GM23338 (cell line): Measurements from ENCODE around the gene AGBL4. TPM values are rescaled to one million over a fixed set of nuclear protein-coding genes. Genes with fewer than 3 reads are reported as not detected.

Experiments used
- ATAC-seq: fragments of 200-7000 bp; cut with Tn5 transposase; 3 replicates; pipeline ENCODE4 v1.9.1; 2020
- DNase-seq: peaks from one replicate; pipeline ENCODE4 v3.0.0-alpha.2; 2015; ENCODE audit warnings: low spot score
- H2AFZ ChIP-seq: fragments of 200-600 bp; sonication (generic); 2 replicates; pipeline ENCODE4 v1.8.0; 2016; ENCODE audit warnings: antibody characterized with exemption, mild to moderate bottlenecking, moderate library complexity
- H3F3A ChIP-seq: fragments of 200-600 bp; sonication (generic); replicated peaks from 2 replicates; pipeline ENCODE4 v1.8.0; 2017; ENCODE audit warnings: antibody characterized with exemption, mixed run types, low read depth
- H3K27ac ChIP-seq: fragments of 200-600 bp; sonication (generic); 2 replicates; pipeline ENCODE4 v1.6.1; 2016; ENCODE audit warnings: low read depth
- H3K27me3 ChIP-seq: fragments of 200-600 bp; sonication (generic); 2 replicates; pipeline ENCODE4 v1.8.0; 2016; ENCODE audit warnings: mild to moderate bottlenecking, mixed run types, moderate library complexity; ENCODE audit not compliant: insufficient read depth
- H3K36me3 ChIP-seq: fragments of 200-600 bp; sonication (generic); 2 replicates; pipeline ENCODE4 v1.8.0; 2016; ENCODE audit warnings: mild to moderate bottlenecking; ENCODE audit not compliant: insufficient read depth
- H3K4me1 ChIP-seq: fragments of 200-600 bp; sonication (generic); 2 replicates; pipeline ENCODE4 v1.8.0; 2016; ENCODE audit warnings: mild to moderate bottlenecking, moderate library complexity; ENCODE audit not compliant: insufficient read depth
- H3K4me2 ChIP-seq: fragments of 200-600 bp; sonication (generic); 2 replicates; pipeline ENCODE4 v1.7.1; 2017; ENCODE audit warnings: mixed run types
- H3K4me3 ChIP-seq: fragments of 200-600 bp; sonication (generic); 2 replicates; pipeline ENCODE4 v1.6.1; 2016; ENCODE audit warnings: mixed run types
- H3K79me2 ChIP-seq: fragments of 200-600 bp; sonication (generic); replicated peaks from 2 replicates; pipeline ENCODE4 v1.8.0; 2017; ENCODE audit warnings: mild to moderate bottlenecking; ENCODE audit not compliant: insufficient read depth
- H3K9me2 ChIP-seq: fragments of 200-600 bp; sonication (generic); 2 replicates; pipeline ENCODE4 v1.8.0; 2017; ENCODE audit not compliant: insufficient read depth
- H4K20me1 ChIP-seq: fragments of 200-600 bp; sonication (generic); replicated peaks from 2 replicates; pipeline ENCODE4 v1.8.0; 2017; ENCODE audit warnings: mild to moderate bottlenecking; ENCODE audit not compliant: insufficient read depth
- H3K27ac Mint-ChIP-seq: 2 replicates; pipeline ENCODE4 v1.8.0; 2020; ENCODE audit warnings: inconsistent platforms, mild to moderate bottlenecking, moderate library complexity, mixed read lengths
- H3K27me3 Mint-ChIP-seq: 3 replicates; pipeline ENCODE4 v1.8.0; 2022; ENCODE audit warnings: low read depth, mild to moderate bottlenecking, moderate library complexity, mixed read lengths, inconsistent platforms; ENCODE audit not compliant: insufficient read depth, poor library complexity
- H3K36me3 Mint-ChIP-seq: 3 replicates; pipeline ENCODE4 v1.8.0; 2021; ENCODE audit warnings: low read depth, mild to moderate bottlenecking, inconsistent platforms, moderate library complexity, mixed read lengths
- H3K4me1 Mint-ChIP-seq: 3 replicates; pipeline ENCODE4 v1.8.0; 2020; ENCODE audit warnings: mild to moderate bottlenecking, inconsistent platforms, mixed read lengths
- H3K4me3 Mint-ChIP-seq: 3 replicates; pipeline ENCODE4 v1.8.0; 2021; ENCODE audit warnings: moderate library complexity, mild to moderate bottlenecking, inconsistent platforms, mixed read lengths
- H3K9me3 Mint-ChIP-seq: 3 replicates; pipeline ENCODE4 v1.8.0; 2020; ENCODE audit warnings: moderate library complexity, mild to moderate bottlenecking, inconsistent platforms, mixed read lengths
- CTCF ChIP-seq, 2 experiments: fragments of 200-600 bp in 1 of 2; sonication (generic) in 1 of 2; conservative IDR thresholded peaks; 2 replicates each; pipeline versions ENCODE4 v1.5.1 to v1.6.1; 2016 to 2017; ENCODE audit warnings: antibody characterized with exemption in 2 of 2, low read depth in 2 of 2, mild to moderate bottlenecking in 2 of 2, moderate library complexity in 1 of 2
- NANOG ChIP-seq: IDR thresholded peaks from 2 replicates; pipeline ENCODE4 v1.6.1; 2016; ENCODE audit warnings: antibody characterized with exemption, borderline replicate concordance
- POLR2AphosphoS5 ChIP-seq: IDR thresholded peaks from 2 replicates; pipeline ENCODE4 v1.6.1; 2016; ENCODE audit warnings: antibody characterized with exemption, low read depth
- STAT1 ChIP-seq: IDR thresholded peaks from one replicate; pipeline ENCODE4 v1.6.1; 2016; ENCODE audit warnings: antibody characterized with exemption; ENCODE audit not compliant: unreplicated experiment
- ZNF114 ChIP-seq: fragments of 250-450 bp; sonication (Bioruptor Pico); IDR thresholded peaks from 2 replicates; pipeline ENCODE4 v1.5.0; 2020; ENCODE audit warnings: mild to moderate bottlenecking, moderate library complexity
- ZNF331 ChIP-seq: fragments of 250-450 bp; sonication (Bioruptor Pico); IDR thresholded peaks from 2 replicates; pipeline ENCODE4 v1.5.0; 2020; ENCODE audit warnings: low read depth, mild to moderate bottlenecking, moderate library complexity
- polyA plus RNA-seq: library from polyadenylated mRNA; unstranded; fragments of >200 nt; fragmentation: Nextera tagmentation; extraction: Ambion mirVana; gene quantifications from 2 replicates; pipeline ENCODE4 v1.2.1, GENCODE V29; 2016
- total RNA-seq: library from RNA; depleted of rRNA; stranded (reverse); fragments of >200 nt; shearing (Covaris generic); gene quantifications from 2 replicates; pipeline ENCODE4 v1.2.3, GENCODE V29; 2014
- TF ChIP-seq, protein P1 (sequence below): fragments of 250-450 bp; sonication (Bioruptor Pico); IDR thresholded peaks from 2 replicates; pipeline ENCODE4 v1.5.0; 2020; ENCODE audit warnings: mild to moderate bottlenecking, moderate library complexity

The AGBL4 gene
- total and polyA plus RNA-seq, 2 experiments from 2014 or later, result 0.91 to 1.5 TPM

DNA sequence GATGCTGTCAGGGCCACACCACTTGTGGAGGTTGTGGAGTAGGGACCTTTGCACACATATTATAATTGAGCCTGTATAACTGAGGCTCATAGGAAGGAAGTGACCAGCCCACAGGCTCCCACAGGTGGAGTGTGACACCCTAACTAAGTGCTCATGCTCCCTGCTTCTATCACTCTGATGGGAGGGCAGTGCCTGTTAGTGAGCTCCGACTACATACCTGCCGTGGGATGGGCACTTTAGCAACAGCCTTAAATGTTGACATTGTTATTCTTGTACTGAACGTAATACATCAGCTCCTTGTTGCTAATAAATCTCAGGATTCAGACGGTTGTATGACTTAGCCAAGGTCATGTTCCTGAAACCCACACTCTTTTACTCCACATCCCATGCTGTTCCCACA, 1305.0 kb downstream of the AGBL4 start (continued):
- TF ChIP-seq, protein P1, sequence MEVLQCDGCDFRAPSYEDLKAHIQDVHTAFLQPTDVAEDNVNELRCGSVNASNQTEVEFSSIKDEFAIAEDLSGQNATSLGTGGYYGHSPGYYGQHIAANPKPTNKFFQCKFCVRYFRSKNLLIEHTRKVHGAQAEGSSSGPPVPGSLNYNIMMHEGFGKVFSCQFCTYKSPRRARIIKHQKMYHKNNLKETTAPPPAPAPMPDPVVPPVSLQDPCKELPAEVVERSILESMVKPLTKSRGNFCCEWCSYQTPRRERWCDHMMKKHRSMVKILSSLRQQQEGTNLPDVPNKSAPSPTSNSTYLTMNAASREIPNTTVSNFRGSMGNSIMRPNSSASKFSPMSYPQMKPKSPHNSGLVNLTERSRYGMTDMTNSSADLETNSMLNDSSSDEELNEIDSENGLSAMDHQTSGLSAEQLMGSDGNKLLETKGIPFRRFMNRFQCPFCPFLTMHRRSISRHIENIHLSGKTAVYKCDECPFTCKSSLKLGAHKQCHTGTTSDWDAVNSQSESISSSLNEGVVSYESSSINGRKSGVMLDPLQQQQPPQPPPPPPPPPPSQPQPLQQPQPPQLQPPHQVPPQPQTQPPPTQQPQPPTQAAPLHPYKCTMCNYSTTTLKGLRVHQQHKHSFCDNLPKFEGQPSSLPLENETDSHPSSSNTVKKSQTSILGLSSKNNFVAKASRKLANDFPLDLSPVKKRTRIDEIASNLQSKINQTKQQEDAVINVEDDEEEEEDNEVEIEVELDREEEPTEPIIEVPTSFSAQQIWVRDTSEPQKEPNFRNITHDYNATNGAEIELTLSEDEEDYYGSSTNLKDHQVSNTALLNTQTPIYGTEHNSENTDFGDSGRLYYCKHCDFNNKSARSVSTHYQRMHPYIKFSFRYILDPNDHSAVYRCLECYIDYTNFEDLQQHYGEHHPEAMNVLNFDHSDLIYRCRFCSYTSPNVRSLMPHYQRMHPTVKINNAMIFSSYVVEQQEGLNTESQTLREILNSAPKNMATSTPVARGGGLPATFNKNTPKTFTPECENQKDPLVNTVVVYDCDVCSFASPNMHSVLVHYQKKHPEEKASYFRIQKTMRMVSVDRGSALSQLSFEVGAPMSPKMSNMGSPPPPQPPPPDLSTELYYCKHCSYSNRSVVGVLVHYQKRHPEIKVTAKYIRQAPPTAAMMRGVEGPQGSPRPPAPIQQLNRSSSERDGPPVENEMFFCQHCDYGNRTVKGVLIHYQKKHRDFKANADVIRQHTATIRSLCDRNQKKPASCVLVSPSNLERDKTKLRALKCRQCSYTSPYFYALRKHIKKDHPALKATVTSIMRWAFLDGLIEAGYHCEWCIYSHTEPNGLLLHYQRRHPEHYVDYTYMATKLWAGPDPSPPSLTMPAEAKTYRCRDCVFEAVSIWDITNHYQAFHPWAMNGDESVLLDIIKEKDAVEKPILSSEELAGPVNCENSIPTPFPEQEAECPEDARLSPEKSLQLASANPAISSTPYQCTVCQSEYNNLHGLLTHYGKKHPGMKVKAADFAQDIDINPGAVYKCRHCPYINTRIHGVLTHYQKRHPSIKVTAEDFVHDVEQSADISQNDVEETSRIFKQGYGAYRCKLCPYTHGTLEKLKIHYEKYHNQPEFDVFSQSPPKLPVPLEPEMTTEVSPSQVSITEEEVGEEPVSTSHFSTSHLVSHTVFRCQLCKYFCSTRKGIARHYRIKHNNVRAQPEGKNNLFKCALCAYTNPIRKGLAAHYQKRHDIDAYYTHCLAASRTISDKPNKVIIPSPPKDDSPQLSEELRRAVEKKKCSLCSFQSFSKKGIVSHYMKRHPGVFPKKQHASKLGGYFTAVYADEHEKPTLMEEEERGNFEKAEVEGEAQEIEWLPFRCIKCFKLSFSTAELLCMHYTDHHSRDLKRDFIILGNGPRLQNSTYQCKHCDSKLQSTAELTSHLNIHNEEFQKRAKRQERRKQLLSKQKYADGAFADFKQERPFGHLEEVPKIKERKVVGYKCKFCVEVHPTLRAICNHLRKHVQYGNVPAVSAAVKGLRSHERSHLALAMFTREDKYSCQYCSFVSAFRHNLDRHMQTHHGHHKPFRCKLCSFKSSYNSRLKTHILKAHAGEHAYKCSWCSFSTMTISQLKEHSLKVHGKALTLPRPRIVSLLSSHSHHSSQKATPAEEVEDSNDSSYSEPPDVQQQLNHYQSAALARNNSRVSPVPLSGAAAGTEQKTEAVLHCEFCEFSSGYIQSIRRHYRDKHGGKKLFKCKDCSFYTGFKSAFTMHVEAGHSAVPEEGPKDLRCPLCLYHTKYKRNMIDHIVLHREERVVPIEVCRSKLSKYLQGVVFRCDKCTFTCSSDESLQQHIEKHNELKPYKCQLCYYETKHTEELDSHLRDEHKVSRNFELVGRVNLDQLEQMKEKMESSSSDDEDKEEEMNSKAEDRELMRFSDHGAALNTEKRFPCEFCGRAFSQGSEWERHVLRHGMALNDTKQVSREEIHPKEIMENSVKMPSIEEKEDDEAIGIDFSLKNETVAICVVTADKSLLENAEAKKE, result no peak
- TF ChIP-seq ZNF114 (CRISPR knock-in tag) (no peak), STAT1 (no peak), POLR2AphosphoS5 (no peak), ZNF331 (no peak)

- no peaks in the 10 kb centered on the region for H4K20me1 ChIP-seq
- no peaks in the 10 kb centered on the region for H3K4me1 ChIP-seq
- H3K4me3 ChIP-seq, result no peak overlapping the region
- Mint-ChIP-seq H3K4me3 (no peak overlapping the region), H3K9me3 (no peaks in the 10 kb centered on the region), H3K27ac (no peak overlapping the region), H3K36me3 (no peaks in the 10 kb centered on the region), H3K27me3 (peaks cover 6% of the 10 kb centered on the region), H3K4me1 (no peaks in the 10 kb centered on the region; the same call in 2 of the 3 replicates)
- TF ChIP-seq CTCF (conservative IDR thresholded peaks at IDR 0.05; ENCODE audit: low read depth in 2 of 2) (peak in 1 of 2 experiments; percentile 39; a peak in 2 of 4 replicates), NANOG (no peak)
- no peaks in the 10 kb centered on the region for H3K79me2 ChIP-seq
- DNase-seq (no peak), ATAC-seq (peak; percentile 71)
- no peaks in the 10 kb centered on the region for H3K36me3 ChIP-seq
- H3K27me3 ChIP-seq, result no peaks in the 10 kb centered on the region
- no peak overlapping the region for H2AFZ ChIP-seq
- no peaks in the 10 kb centered on the region for H3F3A ChIP-seq
- no peak overlapping the region for H3K27ac ChIP-seq
- no peak overlapping the region for H3K4me2 ChIP-seq
- 0 out of 2 replicates have a peak, but pooled peaks cover 4% of the 10 kb centered on the region for H3K9me2 ChIP-seq
These were observed 1305.6 kb downstream of the AGBL4 start for GRCh38 chr1:48718116-48718630.
